H7 (cell line): Measurements from ENCODE around the gene POC1B. TPM values are rescaled to one million over a fixed set of nuclear protein-coding genes. Genes with fewer than 3 reads are reported as not detected.
A peak's percentile ranks its signal among the peaks of the same experiment; 100 is the strongest.
"Not testable (repeated sequence)": the region's sequence is repeated elsewhere in the genome, so short reads cannot be mapped to it uniquely, and the experiment has no call there.

Experiments
- DNase-seq: peaks from one replicate; pipeline ENCODE4 v3.0.0; 2012
- H3K27me3 ChIP-seq: 2 replicates; pipeline ENCODE4 v1.6.0; 2011; ENCODE audit warnings: mild to moderate bottlenecking, low read length; ENCODE audit not compliant: control insufficient read depth, insufficient read depth
- H3K36me3 ChIP-seq: replicated peaks from 2 replicates; pipeline ENCODE4 v1.5.1; 2011; ENCODE audit warnings: low read length; ENCODE audit not compliant: control insufficient read depth, insufficient read depth
- H3K4me3 ChIP-seq: 2 replicates; pipeline ENCODE4 v1.5.1; 2011; ENCODE audit warnings: low read depth, mild to moderate bottlenecking, control low read depth, low read length, moderate library complexity; ENCODE audit not compliant: insufficient read depth
- total RNA-seq: library from RNA; depleted of rRNA; stranded (reverse); fragments of >200 nt; shearing (Covaris generic); gene quantifications from 2 replicates; pipeline ENCODE4 v1.2.3, GENCODE V29; 2014

Gene POC1B
- total RNA-seq, 1 experiment from 2014 or later = 22.6 TPM

GRCh38 chr12:89469361-89469760, 56.5 kb downstream of the POC1B start:
- no peak for DNase-seq

GRCh38 chr12:89468648-89469326, 57.1 kb downstream of the POC1B start:
- H3K4me3 ChIP-seq = no peak overlapping the region
- no peaks in the 10 kb centered on the region for H3K36me3 ChIP-seq
- DNase-seq = no peak
- H3K27me3 ChIP-seq = no peaks in the 10 kb centered on the region

More at GRCh38 chr12:89469361-89469760, 56.5 kb downstream of the POC1B start:
- no peak overlapping the region for H3K4me3 ChIP-seq
- no peaks in the 10 kb centered on the region for H3K36me3 ChIP-seq
- no peaks in the 10 kb centered on the region for H3K27me3 ChIP-seq

- no peaks in the 10 kb centered on the region for H3K27me3 ChIP-seq
- no peaks in the 10 kb centered on the region for H3K36me3 ChIP-seq
- DNase-seq = no peak
- H3K4me3 ChIP-seq = no peak overlapping the region
These were observed 57.8 kb downstream of the POC1B start for GRCh38 chr12:89468017-89468416.

- no peak for DNase-seq
- no peaks in the 10 kb centered on the region for H3K27me3 ChIP-seq
- H3K36me3 ChIP-seq = no peaks in the 10 kb centered on the region
- H3K4me3 ChIP-seq = no peak overlapping the region
These were observed 60.8 kb downstream of the POC1B start for GRCh38 chr12:89464974-89465592.

- no peaks in the 10 kb centered on the region for H3K27me3 ChIP-seq
- DNase-seq = peak; percentile 16
- H3K36me3 ChIP-seq = no peaks in the 10 kb centered on the region
- no peak overlapping the region for H3K4me3 ChIP-seq
These were observed 63.9 kb downstream of the POC1B start for GRCh38 chr12:89461649-89462612.

GRCh38 chr12:89461190-89461589, 64.7 kb downstream of the POC1B start:
- DNase-seq = no peak
- H3K36me3 ChIP-seq = no peaks in the 10 kb centered on the region
- H3K4me3 ChIP-seq = no peak overlapping the region
- no peaks in the 10 kb centered on the region for H3K27me3 ChIP-seq

GRCh38 chr12:89459279-89459678, 66.6 kb downstream of the POC1B start:
- not testable (repeated sequence) for H3K36me3 ChIP-seq, DNase-seq, H3K27me3 ChIP-seq, H3K4me3 ChIP-seq

- no peak for DNase-seq
- no peaks in the 10 kb centered on the region for H3K27me3 ChIP-seq
These were observed 69.3 kb downstream of the POC1B start for GRCh38 chr12:89456565-89456964.

GRCh38 chr12:89454080-89454848, 71.6 kb downstream of the POC1B start:
- DNase-seq = no peak
- H3K4me3 ChIP-seq = no peak overlapping the region
- H3K36me3 ChIP-seq = no peaks in the 10 kb centered on the region
- no peaks in the 10 kb centered on the region for H3K27me3 ChIP-seq

More at GRCh38 chr12:89456565-89456964, 69.3 kb downstream of the POC1B start:
- Histone ChIP-seq H3K36me3 (no peaks in the 10 kb centered on the region), H3K4me3 (no peak overlapping the region)

- Histone ChIP-seq H3K27me3 (no peaks in the 10 kb centered on the region), H3K4me3 (no peak overlapping the region), H3K36me3 (no peaks in the 10 kb centered on the region)
- no peak for DNase-seq
These were observed 72.5 kb downstream of the POC1B start for GRCh38 chr12:89453121-89453978.

- Histone ChIP-seq H3K27me3 (no peaks in the 10 kb centered on the region; the same call in 1 of the 2 replicates), H3K4me3 (no peak overlapping the region), H3K36me3 (no peaks in the 10 kb centered on the region)
- DNase-seq = peak; percentile 26
These were observed 74.0 kb downstream of the POC1B start for GRCh38 chr12:89451841-89452251.

- no peaks in the 10 kb centered on the region; the same call in 1 of the 2 replicates for H3K27me3 ChIP-seq
- DNase-seq = no peak
These were observed 74.9 kb downstream of the POC1B start for GRCh38 chr12:89450907-89451306.

GRCh38 chr12:89448951-89449371, 76.9 kb downstream of the POC1B start:
- no peak for DNase-seq
- no peak overlapping the region for H3K4me3 ChIP-seq
- no peaks in the 10 kb centered on the region for H3K36me3 ChIP-seq
- H3K27me3 ChIP-seq = no peaks in the 10 kb centered on the region; the same call in 1 of the 2 replicates

More at GRCh38 chr12:89450907-89451306, 74.9 kb downstream of the POC1B start:
- Histone ChIP-seq H3K36me3 (no peaks in the 10 kb centered on the region), H3K4me3 (no peak overlapping the region)
